Measurements from ENCODE around the gene LPAR3.

The LPAR3 gene

DNA sequence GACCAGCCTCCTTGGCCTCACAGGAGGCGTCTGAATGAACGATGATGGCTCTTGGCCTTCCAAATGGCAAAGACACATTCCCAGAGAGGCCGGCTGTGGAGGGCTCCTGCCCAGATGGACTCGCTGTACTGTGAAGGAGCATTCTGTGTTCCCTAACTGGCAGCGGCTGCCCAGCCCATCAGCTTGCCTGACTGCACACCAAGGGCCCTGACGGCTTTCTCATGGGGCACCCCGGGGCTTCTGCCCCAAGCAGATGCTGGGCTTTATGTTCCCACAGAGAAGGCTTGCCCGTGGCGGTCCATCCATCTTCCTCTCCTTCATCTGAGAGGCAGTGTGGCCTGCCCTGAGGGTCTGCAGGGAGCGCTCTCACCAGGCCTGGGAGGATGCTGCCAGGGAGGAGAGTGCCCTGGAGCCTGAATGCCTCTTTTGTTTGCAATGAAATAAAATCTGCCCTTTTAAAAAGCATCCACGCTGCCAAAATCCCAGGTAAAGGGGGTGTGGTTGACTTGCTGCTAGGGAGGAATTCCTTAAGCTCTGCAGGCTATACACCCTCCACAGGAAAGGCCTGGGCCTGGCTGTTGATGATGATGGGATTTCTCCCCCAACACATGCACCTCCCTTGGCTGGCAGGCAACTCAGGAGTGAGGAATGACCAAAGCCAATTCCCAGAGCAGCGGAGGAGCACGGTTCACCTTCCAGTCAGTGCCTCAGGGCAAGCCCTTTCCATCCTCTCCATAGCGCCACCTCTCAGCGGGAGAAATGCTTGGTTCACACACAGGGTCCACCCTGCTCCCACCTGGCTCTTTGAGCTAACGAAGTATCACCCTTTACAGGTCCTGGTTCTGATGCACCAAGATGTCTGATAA is 118.1 kb downstream of the LPAR3 start:
- Histone ChIP-seq H3K27me3 (ENCODE audit: insufficient read depth, poor library complexity, severe bottlenecking) (no peaks in the 10 kb centered on the region), H3K9me3 (ENCODE audit: severe bottlenecking) (no peaks in the 10 kb centered on the region), H3K27ac (ENCODE audit: poor library complexity, severe bottlenecking) (no peak overlapping the region), H3K4me1 (ENCODE audit: insufficient read depth, poor library complexity, severe bottlenecking) (peaks cover 6% of the 10 kb centered on the region), H3K36me3 (ENCODE audit: low read depth) (no peaks in the 10 kb centered on the region), H3K4me3 (ENCODE audit: severe bottlenecking) (no peak overlapping the region)
- TF ChIP-seq CTCF (IDR thresholded peaks at IDR 0.05; ENCODE audit: poor library complexity, severe bottlenecking): no peak
- DNase-seq (ENCODE audit: low spot score): no peak
- ATAC-seq (ENCODE audit: low read depth): no peak

DNA sequence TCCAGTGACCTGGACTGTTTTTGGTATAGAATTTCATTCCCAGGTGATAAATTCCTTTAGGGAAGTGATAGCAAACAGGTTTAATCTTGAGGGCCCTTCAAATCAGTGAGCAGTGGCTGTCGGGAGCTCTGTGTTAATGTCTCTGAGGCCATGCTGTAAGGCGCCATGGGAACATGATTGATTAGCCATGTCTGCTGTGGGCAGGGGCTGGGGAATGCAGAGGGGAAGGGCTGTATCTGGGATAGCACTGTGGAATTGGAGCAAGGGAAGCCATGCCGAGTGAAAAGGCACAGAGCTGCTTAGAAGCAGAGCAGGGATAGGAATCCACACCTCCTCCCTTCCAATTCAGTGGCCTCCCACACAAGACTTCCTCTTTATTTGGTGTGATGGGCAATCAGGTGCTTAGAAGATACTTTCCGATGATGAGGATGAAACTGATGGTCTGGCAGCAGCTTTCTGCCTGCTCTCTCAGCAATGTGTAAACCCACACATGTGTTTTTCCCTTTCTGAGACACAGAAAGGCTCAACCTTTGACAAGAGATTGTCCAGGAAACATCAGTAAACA is 119.0 kb downstream of the LPAR3 start:
- no peaks in the 10 kb centered on the region for H3K36me3 ChIP-seq (ENCODE audit: low read depth)
- H3K27ac ChIP-seq (ENCODE audit: poor library complexity, severe bottlenecking): no peak overlapping the region
- no peak for DNase-seq (ENCODE audit: low spot score)
- peaks cover 6% of the 10 kb centered on the region for H3K4me1 ChIP-seq (ENCODE audit: insufficient read depth, poor library complexity, severe bottlenecking)
- H3K4me3 ChIP-seq (ENCODE audit: severe bottlenecking): no peak overlapping the region
- no peak for TF ChIP-seq CTCF (IDR thresholded peaks at IDR 0.05; ENCODE audit: poor library complexity, severe bottlenecking)
- H3K9me3 ChIP-seq (ENCODE audit: severe bottlenecking): no peaks in the 10 kb centered on the region
- H3K27me3 ChIP-seq (ENCODE audit: insufficient read depth, poor library complexity, severe bottlenecking): no peaks in the 10 kb centered on the region
- ATAC-seq (ENCODE audit: low read depth): no peak

DNA sequence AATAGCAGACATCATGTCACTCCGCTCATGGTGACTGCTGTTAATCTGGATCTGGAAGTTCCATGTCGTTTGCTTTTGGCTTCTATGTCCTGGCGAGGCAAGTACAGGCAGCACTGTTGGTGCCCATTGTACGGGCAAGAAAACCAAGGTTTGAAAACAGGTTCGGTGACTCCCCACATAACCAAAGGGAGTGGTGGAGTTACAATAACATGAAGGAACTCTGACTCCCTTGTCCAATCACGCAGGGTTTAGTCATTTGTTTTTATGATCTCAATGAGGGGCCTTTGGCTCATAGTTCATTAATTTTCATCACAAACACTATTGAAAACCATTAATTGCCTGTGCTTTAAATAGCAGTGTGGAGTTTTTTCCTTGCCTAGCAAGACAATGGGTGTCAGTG is 119.8 kb downstream of the LPAR3 start:
- DNase-seq (ENCODE audit: low spot score) (no peak), ATAC-seq (ENCODE audit: low read depth) (no peak)
- H3K4me3 ChIP-seq (ENCODE audit: severe bottlenecking): no peak overlapping the region
- H3K4me1 ChIP-seq (ENCODE audit: insufficient read depth, poor library complexity, severe bottlenecking): peaks cover 6% of the 10 kb centered on the region
- H3K27me3 ChIP-seq (ENCODE audit: insufficient read depth, poor library complexity, severe bottlenecking): no peaks in the 10 kb centered on the region
- TF ChIP-seq CTCF (IDR thresholded peaks at IDR 0.05; ENCODE audit: poor library complexity, severe bottlenecking): no peak
- no peaks in the 10 kb centered on the region for H3K9me3 ChIP-seq (ENCODE audit: severe bottlenecking)
- no peaks in the 10 kb centered on the region for H3K36me3 ChIP-seq (ENCODE audit: low read depth)
- no peak overlapping the region for H3K27ac ChIP-seq (ENCODE audit: poor library complexity, severe bottlenecking)

- Histone ChIP-seq H3K9me3 (ENCODE audit: severe bottlenecking) (no peaks in the 10 kb centered on the region), H3K4me1 (ENCODE audit: insufficient read depth, poor library complexity, severe bottlenecking) (peaks cover 6% of the 10 kb centered on the region), H3K27me3 (ENCODE audit: insufficient read depth, poor library complexity, severe bottlenecking) (no peaks in the 10 kb centered on the region), H3K27ac (ENCODE audit: poor library complexity, severe bottlenecking) (no peak overlapping the region), H3K4me3 (ENCODE audit: severe bottlenecking) (no peak overlapping the region), H3K36me3 (ENCODE audit: low read depth) (no peaks in the 10 kb centered on the region)
- peak; percentile 95 for TF ChIP-seq CTCF (IDR thresholded peaks at IDR 0.05; ENCODE audit: poor library complexity, severe bottlenecking)
- no peak for DNase-seq (ENCODE audit: low spot score)
- peak; percentile 77 for ATAC-seq (ENCODE audit: low read depth)
Observed at GRCh38 chr1:84772428-84772943, 120.5 kb downstream of the LPAR3 start.

GRCh38 chr1:84771895-84772294 is 121.1 kb downstream of the LPAR3 start:
- Histone ChIP-seq H3K27me3 (ENCODE audit: insufficient read depth, poor library complexity, severe bottlenecking) (no peaks in the 10 kb centered on the region), H3K9me3 (ENCODE audit: severe bottlenecking) (no peaks in the 10 kb centered on the region), H3K4me3 (ENCODE audit: severe bottlenecking) (no peak overlapping the region), H3K27ac (ENCODE audit: poor library complexity, severe bottlenecking) (no peak overlapping the region), H3K4me1 (ENCODE audit: insufficient read depth, poor library complexity, severe bottlenecking) (peaks cover 6% of the 10 kb centered on the region), H3K36me3 (ENCODE audit: low read depth) (no peaks in the 10 kb centered on the region)
- TF ChIP-seq CTCF (IDR thresholded peaks at IDR 0.05; ENCODE audit: poor library complexity, severe bottlenecking): no peak
- DNase-seq (ENCODE audit: low spot score) (no peak), ATAC-seq (ENCODE audit: low read depth) (no peak)
